NT2/D1 (cell line): Measurements from ENCODE around the gene SMAD1.

Experiments
- DNase-seq: peaks from one replicate; pipeline ENCODE4 v3.0.0-alpha.2; 2011; ENCODE audit warnings: low read depth, low spot score
- H3K27me3 ChIP-seq: 2 replicates; pipeline ENCODE4 v1.6.0; 2011; ENCODE audit warnings: mild to moderate bottlenecking; ENCODE audit not compliant: insufficient read length, insufficient read depth
- H3K36me3 ChIP-seq: 2 replicates; pipeline ENCODE4 v1.6.1; 2011; ENCODE audit warnings: mild to moderate bottlenecking, low read length, mixed read lengths; ENCODE audit not compliant: insufficient read depth, insufficient read length
- H3K4me1 ChIP-seq: 2 replicates; pipeline ENCODE4 v1.5.1; 2011; ENCODE audit not compliant: insufficient read depth, insufficient read length
- H3K4me3 ChIP-seq: 2 replicates; pipeline ENCODE4 v1.5.1; 2011; ENCODE audit warnings: low read depth; ENCODE audit not compliant: insufficient read length
- H3K9ac ChIP-seq: 2 replicates; pipeline ENCODE4 v1.6.0; 2011; ENCODE audit warnings: low read depth; ENCODE audit not compliant: insufficient read length
- H3K9me3 ChIP-seq: 2 replicates; pipeline ENCODE4 v1.5.1; 2011; ENCODE audit warnings: mild to moderate bottlenecking, low read length; ENCODE audit not compliant: insufficient read depth
- SUZ12 ChIP-seq: IDR thresholded peaks from 2 replicates; pipeline ENCODE4 v1.6.1; 2011; ENCODE audit not compliant: insufficient read length, insufficient read depth; ENCODE audit errors: extremely low read depth
- YY1 ChIP-seq: IDR thresholded peaks from 2 replicates; pipeline ENCODE4 v1.6.1; 2011; ENCODE audit not compliant: insufficient read length, insufficient read depth
- ZNF274 ChIP-seq: IDR thresholded peaks from 2 replicates; pipeline ENCODE4 v1.6.1; 2011; ENCODE audit warnings: mild to moderate bottlenecking, low read depth, low read length

The SMAD1 gene

DNA sequence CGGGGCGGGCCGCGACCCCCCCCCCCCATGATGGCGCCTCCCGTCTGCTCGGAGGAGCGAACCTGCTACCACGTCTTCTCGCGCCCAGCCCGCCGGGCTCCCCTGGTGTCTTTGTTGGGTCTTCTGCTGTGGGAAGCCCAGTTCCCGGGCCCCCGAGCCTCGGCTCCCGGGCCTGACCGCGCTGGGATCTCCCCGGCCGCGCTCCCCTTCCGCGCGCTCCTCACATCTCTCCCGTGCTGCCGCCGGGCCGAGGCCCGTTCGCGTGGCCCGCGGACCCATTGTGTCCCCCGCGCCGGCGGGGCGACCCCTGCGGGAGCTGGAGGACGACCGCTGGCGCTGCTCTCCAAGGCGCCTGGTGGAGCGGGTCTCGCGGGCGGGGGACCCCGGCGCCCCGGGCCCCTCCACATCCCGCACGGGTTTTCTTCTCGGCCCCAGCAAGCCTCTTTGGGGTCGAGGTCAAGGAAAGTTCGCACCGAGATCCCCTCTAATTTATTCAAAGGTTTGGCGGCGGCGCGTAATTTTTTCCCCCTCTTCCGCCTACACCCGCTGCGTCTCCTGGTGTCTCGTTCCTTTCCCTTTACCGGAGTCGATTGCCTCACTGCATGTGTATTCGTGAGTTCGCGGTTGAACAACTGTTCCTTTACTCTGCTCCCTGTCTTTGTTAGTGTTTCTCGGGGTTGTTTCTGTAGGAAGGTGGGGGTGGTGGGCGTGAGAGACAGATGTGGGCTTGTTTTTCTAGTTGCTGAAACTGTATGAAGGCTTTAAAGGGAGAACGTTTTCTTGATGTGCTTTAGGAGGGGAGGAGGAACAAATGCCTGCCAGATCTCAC lies 770 bp downstream of the SMAD1 start:
- H3K4me3 ChIP-seq = peak overlapping the region; percentile 65
- H3K9me3 ChIP-seq = peaks cover 5% of the 10 kb centered on the region; the same call in 1 of the 2 replicates
- peak; percentile 32 for DNase-seq
- H3K9ac ChIP-seq = peak overlapping the region; percentile 87
- H3K36me3 ChIP-seq = no peaks in the 10 kb centered on the region
- TF ChIP-seq YY1 (no peak), ZNF274 (no peak), SUZ12 (no peak)
- no peaks in the 10 kb centered on the region for H3K4me1 ChIP-seq
- no peaks in the 10 kb centered on the region for H3K27me3 ChIP-seq

DNA sequence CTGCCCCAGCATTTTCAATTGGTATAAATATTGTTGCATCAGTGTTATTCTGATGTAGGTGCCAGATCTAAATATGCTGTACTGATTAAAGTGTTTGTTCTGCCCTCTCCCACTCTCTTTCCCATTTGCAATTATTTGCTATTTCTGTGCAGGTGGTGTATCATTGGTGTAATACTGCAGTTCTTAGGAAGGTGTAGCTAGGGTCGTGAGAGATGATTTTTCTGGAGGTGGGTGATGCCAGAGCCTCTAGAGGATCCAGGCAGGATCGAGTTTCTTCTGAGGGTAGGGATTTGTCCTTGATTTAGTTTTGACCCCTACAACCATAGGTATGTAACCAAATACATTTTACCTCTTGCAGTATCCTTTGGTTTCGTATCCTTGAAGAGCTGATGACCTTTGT lies 1.9 kb downstream of the SMAD1 start:
- H3K27me3 ChIP-seq = no peaks in the 10 kb centered on the region
- H3K4me1 ChIP-seq = no peaks in the 10 kb centered on the region
- peak overlapping the region; percentile 87 for H3K9ac ChIP-seq
- TF ChIP-seq YY1 = no peak
- TF ChIP-seq SUZ12 = no peak
- no peak for TF ChIP-seq ZNF274
- H3K36me3 ChIP-seq = no peaks in the 10 kb centered on the region
- H3K4me3 ChIP-seq = no peak overlapping the region
- H3K9me3 ChIP-seq = peaks cover 5% of the 10 kb centered on the region; the same call in 1 of the 2 replicates
- no peak for DNase-seq

DNA sequence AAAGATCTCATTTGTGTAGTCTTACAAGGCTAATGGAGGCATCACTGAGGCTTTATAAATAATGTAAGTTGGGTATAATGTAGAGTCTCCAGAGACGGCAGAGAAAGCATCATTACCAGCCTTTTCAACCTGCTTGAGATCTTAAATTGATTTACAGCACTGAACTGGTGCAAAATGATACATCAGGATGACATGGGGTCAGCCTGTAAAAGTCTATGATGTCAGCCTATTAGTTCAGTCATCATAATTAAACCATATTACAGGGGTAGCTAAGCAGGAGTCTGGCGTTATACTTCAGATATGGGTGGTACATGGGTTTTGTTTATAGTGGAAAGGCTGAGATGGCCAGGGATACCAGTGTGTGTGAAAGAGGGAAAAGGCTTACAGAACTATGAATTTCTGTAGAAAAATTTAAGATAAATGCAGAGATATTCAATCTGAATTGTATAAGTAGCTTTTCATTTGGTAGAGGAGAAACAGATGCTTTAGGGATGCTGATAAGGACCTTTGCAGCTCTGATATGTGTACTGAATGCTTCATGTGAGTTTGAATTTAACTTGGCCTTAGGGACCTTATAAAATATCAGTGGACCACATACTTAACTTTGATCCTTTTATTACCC lies 2.7 kb downstream of the SMAD1 start:
- Histone ChIP-seq H3K36me3 (no peaks in the 10 kb centered on the region), H3K4me3 (no peak overlapping the region), H3K9ac (no peak overlapping the region), H3K4me1 (no peaks in the 10 kb centered on the region), H3K9me3 (peaks cover under 1% of the 10 kb centered on the region; the same call in 1 of the 2 replicates), H3K27me3 (no peaks in the 10 kb centered on the region)
- no peak for TF ChIP-seq SUZ12
- no peak for DNase-seq

DNA sequence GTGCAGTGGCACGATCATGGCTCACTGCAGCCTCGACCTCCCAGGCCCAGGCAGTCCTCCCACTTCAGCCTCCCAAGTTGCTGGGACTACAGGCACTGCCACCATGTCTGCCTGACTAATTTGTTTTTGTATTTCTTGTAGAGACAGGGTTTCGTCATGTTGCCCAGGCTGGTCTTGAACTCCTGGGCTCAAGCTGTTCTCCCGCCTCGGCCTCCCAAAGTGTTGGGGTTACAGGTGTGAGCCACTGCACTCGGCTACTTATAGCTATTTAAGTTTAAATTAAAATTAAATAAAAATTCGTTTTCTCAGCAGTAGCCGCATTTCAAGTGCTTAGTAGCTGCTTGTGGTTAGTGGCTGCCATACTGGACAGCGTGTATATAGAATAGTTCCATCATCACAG lies 3.5 kb downstream of the SMAD1 start:
- Histone ChIP-seq H3K4me1 (no peaks in the 10 kb centered on the region), H3K9me3 (no peaks in the 10 kb centered on the region), H3K4me3 (no peak overlapping the region), H3K27me3 (no peaks in the 10 kb centered on the region), H3K9ac (no peak overlapping the region), H3K36me3 (no peaks in the 10 kb centered on the region)
- no peak for TF ChIP-seq ZNF274
- TF ChIP-seq YY1 = no peak
- no peak for TF ChIP-seq SUZ12
- DNase-seq = no peak

DNA sequence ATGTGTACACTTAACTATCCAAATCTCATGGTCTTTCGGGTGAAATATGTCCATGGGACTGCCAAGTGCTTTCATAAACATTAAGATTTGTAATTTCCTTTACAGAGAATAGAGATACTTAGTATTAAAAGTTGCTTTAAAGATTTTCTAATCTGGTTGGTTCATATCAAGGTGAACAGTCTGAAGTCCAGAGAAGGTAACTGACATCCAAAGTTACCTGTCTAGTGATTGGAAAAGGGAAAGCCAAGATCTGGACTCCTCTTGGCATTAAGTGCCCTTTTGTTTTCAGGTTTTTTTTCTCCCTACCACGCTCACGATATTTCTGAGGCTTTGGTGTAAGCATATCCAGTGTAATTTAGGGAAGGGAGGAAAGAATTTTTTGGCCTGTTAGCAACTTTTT lies 5.0 kb downstream of the SMAD1 start:
- no peak overlapping the region for H3K4me3 ChIP-seq
- no peaks in the 10 kb centered on the region for H3K4me1 ChIP-seq
- no peaks in the 10 kb centered on the region for H3K27me3 ChIP-seq
- no peak for DNase-seq
- H3K9me3 ChIP-seq = no peaks in the 10 kb centered on the region
- TF ChIP-seq YY1 (no peak), ZNF274 (no peak)
- no peaks in the 10 kb centered on the region for H3K36me3 ChIP-seq
- H3K9ac ChIP-seq = no peak overlapping the region

DNA sequence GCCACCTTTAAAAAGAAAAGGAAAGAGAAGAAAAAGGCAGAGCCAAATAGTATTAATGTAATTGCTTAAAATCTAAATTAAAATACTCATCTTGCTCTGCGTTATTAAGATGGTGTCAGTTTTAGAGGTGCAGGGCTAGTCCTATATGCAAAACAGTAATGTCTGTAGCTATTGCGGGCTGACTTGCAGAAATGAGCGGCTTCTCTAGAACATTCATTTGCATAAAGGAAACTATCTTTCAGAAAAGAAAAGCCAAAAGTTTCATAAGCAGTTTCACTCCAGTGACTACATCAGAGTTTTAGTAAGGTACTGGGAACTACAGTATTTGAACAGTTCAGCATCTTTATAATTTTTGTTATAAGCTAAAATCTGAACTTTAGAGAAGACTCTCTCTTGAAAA lies 6.0 kb downstream of the SMAD1 start:
- TF ChIP-seq YY1 = no peak
- no peak for TF ChIP-seq SUZ12
- TF ChIP-seq ZNF274 = no peak
- no peaks in the 10 kb centered on the region for H3K27me3 ChIP-seq
- H3K36me3 ChIP-seq = no peaks in the 10 kb centered on the region
- H3K9ac ChIP-seq = no peak overlapping the region
- H3K9me3 ChIP-seq = no peaks in the 10 kb centered on the region
- no peak for DNase-seq
- no peak overlapping the region for H3K4me3 ChIP-seq
- no peaks in the 10 kb centered on the region for H3K4me1 ChIP-seq

DNA sequence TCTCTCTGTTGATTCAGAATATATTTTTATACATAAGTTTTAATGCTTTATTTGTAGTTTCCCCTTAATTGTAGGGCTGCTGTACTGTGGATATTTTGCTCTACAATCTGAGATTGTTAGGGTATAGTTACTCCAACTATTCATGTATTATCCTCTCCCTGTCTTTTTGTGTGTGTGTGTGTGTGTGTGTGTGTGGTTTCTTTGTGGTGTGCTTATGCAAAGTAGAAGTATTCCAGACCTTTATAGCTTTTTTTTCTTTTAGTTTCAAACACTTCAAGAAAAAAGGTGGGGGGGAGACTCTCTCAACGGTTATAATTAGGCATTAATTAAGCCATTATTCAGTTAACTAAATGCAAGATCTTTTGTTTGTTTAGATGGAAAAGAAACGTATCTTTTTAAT lies 6.7 kb downstream of the SMAD1 start:
- Histone ChIP-seq H3K9ac (no peak overlapping the region), H3K27me3 (no peaks in the 10 kb centered on the region), H3K4me3 (no peak overlapping the region), H3K9me3 (no peaks in the 10 kb centered on the region), H3K4me1 (no peaks in the 10 kb centered on the region), H3K36me3 (no peaks in the 10 kb centered on the region)
- TF ChIP-seq ZNF274 (no peak), SUZ12 (no peak), YY1 (no peak)
- no peak for DNase-seq
